Urothelium cell line (cell line): ENCODE measurements around the gene KSR1.
A peak's percentile ranks its signal among the peaks of the same experiment; 100 is the strongest.

ENCODE experiments used
- DNase-seq: peaks from one replicate; pipeline ENCODE4 v3.0.0; 2011; ENCODE audit warnings: low spot score, mixed read lengths
- FAIRE-seq: peaks from 2 replicates; lab custom pipeline; 2011; peaks lifted over from hg19 to GRCh38; lab: Jason Lieb, UNC

KSR1 gene

DNA sequence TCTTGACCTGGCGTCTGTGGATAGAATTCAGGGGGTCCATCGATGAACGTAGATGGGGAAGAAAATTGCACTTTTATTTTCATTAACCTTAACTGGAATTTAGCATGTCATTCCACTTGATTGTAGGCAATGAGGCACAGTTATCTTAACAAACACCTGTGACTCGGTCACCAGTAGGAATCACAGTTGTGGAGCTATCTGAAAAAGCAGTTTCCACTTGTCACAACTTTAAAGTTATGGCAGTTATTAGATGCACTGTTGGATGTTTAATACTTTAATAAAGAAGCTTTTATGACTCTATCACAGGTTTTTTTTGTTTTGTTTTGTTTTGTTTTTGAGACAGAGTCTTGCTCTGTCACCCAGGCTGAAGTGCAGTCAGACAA, 91.0 kb downstream of the KSR1 start:
- DNase-seq (no peak), FAIRE-seq (no peak)

DNA sequence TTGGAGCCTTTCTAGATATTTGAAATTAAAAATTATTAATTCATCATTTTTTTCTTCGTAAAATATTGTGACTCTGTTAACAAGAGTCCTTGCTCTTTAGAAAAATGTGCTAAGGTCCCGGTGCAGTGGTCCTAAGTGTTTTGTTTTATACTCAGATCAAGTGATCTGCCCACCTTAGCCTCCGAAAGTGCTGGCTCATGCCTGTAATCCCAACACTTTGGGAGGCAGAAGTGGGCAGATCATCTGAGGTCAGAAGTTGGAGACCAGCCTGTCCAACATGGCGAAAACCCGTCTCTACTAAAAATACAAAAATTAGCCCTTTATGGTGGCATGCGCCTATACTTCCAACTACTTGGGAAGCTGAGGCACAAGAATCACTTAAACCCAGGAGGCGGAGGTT, 92.1 kb downstream of the KSR1 start:
- FAIRE-seq: no peak
- DNase-seq: no peak

DNA sequence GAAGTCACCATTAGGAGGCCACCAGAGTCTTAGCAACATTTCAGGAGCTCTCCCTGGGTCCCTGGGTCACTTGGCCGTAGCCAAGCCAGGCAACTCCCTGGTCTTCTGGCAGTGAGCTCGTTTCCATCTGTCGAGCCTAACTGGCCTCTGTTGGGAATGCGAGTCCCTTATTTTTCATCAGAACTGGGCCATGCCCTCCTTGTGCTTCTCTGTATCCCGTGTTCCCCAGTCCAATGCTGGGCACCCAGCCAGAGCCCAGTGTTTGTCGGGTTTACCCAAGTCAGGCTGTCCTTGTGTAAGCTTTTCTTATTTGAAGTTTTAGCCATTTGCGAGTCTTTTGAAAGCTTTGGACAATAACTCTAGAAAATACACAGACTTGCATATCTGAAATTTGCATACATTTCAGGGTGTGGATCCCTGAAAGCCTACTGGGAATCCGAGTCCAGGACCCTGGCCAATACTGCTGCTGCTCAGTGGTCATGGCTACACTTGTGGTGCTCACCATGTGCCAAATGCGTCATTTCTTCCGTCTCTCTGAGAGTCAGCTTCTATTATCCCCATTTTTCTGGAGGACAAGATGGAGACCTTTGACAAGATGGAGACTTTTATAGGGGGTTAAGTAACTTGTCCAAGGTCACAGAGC, 93.1 kb downstream of the KSR1 start:
- no peak for FAIRE-seq

DNA sequence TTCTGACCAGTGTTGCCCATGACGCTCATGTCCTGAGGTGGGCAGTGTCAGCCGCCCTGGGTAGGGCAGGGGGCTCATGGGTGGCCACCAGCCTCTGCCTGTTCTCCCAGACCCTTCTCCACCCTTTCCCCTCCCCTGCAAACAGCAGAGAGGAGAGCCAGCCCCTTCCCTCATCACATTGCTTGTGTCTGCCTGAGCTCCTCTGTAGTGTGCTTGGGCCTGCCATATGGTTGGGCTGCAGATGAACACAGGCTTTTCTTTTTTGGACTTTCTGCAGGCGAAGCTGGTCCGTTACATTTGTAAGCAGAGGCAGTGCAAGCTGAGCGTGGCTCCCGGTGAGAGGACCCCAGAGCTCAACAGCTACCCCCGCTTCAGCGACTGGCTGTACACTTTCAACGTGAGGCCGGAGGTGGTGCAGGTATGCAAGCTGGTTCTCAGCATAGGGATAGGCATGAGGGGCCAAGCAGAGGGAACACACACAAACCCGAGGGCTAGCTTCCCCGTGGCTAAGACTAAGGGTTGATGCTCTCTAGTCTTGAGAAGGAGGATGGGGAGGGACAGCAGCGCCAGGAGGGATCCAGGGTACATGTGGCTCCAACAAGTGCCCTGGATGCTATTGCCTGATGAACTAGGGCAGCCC, 94.2 kb downstream of the KSR1 start:
- no peak for FAIRE-seq
- no peak for DNase-seq

More for the DNA sequence above, 93.1 kb downstream of the KSR1 start:
- no peak for DNase-seq

DNA sequence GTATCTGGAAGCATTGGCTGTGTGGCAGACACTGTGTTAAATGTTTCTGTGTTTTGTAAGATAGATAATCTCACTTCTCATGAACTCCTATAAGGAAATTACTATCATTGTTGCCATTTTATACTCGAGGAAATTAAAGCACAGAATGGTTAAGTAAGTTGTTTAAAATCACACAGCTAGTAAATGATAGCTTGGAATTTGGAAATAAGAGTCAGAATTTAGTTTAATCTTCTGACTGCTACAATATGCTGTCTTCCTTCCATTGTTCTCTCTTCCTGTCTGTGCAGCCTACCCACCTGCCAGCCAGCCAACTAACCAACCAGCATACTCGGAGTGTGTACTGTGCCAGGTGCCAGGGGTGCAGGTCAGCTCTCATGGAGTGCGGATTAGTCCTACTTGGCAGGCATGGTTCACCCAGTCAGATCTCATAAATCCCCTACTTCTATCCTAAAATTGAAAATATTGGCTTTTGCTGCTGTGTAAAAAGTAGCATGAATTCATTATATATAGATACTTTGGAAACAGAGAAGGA, 94.8 kb downstream of the KSR1 start:
- FAIRE-seq (no peak), DNase-seq (no peak)

DNA sequence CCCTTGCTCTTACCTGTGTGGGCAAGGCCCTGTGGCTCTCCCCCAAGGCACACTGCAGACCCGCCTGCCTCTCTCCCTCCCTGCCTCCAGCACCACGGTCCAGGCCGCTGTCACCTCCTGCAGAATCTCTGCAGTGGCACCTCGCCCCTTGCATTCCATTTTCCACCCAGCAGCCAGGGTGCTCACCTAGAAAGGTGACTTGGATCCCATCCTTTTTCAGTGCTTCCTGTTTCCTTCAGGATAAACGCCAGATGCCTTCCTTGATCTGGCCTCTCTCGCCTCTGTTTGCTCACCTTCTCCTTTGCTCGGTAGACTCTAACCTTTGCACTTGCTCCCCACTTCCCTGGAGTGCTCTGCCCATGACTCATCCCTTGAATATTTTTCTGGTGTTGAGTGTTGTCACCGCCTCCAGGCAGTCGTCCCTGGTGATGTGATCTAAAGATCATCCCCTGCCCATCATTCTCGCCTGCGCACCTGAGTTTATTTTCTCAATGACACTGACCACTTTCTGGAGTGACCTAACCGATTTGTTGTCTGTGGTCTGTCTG, 95.5 kb downstream of the KSR1 start:
- peak; percentile 66 for DNase-seq
- FAIRE-seq: peak; percentile 55

DNA sequence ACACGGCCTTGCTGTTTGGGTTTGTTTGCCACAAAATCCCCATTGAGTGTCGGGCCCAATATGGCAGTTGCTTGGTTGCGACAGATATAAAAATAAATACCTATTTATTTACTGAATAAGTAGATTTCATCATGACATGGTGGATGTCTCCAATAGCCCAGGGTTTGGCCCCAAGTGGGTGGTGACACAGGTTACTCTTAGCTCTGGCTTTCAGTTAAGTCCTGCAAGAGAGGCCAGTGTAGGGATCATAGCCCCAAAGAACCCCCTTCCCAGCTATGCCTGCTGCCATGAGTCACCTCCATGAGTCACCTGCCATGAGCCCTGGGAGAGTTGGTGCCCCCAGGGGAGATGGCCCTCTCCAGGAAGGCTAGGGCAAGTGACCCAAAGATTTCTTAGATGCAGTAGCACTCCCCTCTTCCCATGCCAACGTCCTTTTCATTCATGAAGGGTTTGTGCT, 96.1 kb downstream of the KSR1 start:
- DNase-seq (peak; percentile 73), FAIRE-seq (no peak)

DNA sequence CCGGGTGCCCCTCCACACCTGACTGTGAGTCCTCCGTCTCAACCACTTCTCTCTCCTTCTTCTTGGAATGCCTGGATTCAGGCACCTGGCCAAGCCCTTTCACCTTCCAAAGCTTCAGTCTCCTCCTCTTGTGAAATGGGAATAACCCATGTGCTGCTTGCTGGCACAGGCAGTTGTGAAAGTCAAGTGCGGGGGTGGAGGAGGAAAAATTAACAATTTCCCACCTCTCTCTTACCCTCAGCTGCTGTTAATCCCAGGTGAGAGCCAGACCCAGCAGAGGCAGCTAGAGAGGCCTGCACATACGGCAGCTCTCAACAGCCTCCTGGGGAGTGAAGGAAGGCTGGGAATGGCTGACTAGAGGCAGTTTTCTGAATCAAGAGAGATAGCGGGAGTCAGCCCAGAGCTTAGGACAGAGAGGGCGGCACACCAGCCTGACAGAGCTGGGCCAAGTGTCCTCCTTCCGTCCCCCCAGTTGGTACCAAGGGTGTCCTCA, 96.8 kb downstream of the KSR1 start:
- DNase-seq (no peak), FAIRE-seq (no peak)

DNA sequence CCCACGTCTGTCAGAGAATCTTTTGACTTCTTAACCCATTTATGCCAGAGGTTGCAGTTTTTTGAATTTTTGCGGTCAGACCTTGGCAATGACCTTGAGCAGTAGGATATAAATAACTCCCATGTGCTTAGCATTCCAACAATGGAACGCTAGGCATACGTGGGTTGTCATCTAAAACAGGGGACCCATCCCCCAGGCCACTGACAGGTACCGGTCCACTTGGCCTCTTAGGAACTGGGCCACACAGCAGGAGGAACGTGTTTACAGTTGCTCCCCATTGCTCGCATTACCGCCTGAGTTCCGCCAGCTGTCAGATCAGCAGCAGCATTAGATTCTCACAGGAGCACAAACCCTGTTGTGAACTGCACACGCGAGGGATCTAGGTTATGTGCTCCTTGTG, 97.9 kb downstream of the KSR1 start:
- FAIRE-seq (no peak), DNase-seq (no peak)

DNA sequence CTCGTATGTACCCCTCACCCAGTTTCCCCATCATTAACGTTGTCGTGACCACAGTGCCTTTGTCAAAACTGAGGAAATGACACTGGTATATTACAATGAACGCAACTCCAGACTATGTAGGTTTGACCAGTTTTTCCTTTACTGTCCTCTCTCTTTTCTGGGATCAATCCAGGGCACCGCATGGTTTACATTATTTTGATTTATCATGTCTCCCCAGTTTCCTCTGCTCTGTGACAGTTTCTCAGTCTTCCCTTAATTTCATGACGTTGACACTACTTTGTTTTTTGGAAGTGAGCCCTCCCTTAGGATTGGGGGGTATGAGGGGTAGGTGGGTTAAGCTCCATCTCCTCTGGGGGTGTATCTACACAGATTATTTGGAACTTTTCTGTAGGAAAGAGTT, 98.7 kb downstream of the KSR1 start:
- no peak for FAIRE-seq
- DNase-seq: no peak

DNA sequence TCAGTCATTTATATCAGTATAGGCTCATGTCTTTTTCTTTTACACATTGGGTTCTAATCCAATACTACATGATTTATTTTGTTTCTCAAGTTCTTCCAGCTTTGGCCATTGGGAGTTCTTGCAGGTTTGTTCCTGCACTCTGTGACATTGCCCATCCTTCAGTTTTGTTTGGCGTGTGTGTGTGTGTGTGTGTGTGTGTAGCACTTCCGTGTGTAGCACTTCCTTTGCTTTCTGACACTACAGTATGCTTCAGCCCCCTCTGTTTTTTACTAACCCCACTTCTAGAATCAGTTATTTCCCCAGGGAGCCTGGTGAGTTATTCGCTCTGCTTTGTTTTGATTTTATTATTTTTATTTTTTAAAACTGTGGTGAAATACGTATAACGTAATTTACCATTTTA, 99.1 kb downstream of the KSR1 start:
- FAIRE-seq: no peak
- DNase-seq: no peak

DNA sequence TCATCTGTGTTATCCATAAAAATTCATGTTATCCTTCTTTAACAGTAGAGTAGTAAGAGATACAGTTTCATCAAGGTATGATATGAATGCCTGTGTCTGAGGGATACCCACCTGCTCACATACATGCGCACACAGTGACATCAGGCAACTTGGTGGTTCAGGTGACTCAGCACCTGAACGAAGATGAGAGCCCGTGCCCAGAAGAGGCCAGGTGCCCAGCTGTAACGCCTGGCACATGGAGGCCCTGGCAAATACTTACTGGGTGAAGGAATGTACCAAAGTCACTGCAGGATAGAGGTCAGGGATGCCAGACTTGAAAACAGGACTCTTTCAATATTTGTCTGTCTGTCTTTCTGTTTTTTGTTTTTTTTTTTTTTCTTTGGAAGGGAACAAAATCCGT, 102.1 kb downstream of the KSR1 start:
- no peak for FAIRE-seq
- DNase-seq: no peak

DNA sequence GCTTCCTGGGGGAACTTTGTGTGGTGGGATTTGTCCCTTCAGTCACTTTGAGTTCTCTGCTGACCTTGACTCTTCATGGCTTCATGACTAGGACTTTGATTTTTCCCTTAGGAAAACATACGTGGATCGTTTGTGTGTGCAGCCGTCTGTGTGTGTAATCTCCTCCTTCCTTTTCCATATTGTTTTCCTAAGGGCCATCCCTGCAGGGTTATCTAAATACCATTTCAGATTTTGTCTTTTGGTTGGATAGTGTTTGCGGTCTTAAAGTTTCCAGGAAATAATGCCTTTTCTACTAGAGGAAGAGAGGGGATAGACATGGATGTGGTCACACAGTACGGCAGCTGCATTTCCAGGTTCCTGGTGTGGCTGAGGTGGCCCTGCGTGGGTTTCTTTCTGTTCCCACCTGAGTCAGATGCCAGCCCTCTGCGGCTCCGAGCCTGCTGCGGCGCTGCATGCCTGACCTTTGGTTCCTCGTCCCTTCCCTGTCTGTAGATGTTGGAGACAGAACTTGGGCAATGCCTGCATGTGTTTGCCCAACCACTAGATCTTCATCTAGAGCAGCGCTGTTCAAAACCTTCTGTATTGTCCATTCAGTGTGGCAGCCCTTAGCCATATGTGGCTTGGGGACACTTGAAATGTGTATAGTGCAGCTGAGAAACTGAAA, 102.7 kb downstream of the KSR1 start:
- no peak for DNase-seq
- no peak for FAIRE-seq

DNA sequence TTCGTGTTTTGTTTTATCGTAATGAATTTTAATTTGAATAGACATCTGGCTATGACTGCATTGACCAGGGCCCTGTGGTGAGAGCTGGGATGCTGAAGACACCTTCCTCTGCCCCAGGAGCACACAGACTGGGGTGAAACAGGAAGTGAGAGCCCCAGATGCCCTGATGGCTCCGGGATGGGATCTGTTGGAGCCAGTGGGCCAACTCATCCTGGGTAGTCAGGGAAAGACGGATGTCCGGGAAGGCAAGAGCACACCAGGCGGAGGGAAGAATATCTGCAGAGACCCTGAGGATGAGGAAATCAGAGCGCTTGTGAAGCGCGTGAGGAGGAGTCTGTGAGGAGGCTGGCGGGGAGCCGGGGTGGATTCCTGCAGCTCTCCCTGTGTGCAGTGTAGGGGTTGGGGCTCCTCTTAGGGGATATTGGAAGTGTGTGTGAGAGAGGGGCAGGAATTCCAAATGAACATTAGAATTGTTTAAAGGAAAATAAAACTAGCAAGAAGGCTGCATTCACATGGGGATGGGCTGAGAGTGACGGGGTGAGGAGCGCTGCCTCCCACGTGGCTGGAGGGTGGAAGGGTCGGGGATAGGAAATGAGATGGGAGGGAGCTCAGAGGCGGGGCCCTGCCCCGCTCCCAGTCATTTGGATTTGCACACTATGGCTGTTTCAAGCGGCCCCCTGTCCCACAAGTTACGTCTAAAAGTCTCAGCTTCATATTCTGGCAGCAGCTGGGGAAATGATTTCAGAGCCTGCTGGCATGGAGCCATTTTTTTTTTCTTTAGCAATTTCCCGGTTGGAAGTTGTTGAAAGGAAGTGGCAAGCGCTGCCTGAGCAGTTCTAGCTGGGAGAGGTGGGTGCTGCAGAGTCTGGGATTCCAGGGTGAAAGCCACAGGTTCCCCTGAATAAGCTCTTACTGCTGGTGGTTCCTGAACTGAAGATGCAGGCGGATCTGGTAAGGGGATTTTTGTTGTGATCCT, 103.5 kb downstream of the KSR1 start:
- FAIRE-seq (no peak), DNase-seq (peak; percentile 60)

DNA sequence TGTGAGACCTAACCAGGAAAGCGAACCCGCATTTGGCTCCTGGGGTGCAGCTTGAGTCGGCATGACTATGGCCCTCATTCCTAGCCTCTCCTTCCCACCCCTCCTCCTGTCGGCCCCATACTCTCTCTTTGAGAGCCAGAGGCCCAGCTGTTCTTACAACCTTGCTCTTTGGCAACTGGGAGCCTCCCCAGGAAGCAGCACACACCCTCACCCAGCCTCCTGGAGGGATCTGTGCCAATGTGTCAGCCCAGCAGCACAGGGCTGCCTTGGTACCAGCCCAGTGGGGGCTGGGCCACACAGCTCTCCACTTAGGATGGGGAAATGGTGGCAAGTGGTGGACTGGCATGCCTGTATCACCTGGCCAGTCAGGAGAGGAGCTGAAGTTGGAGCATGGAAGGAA, 104.4 kb downstream of the KSR1 start:
- FAIRE-seq (no peak), DNase-seq (no peak)

DNA sequence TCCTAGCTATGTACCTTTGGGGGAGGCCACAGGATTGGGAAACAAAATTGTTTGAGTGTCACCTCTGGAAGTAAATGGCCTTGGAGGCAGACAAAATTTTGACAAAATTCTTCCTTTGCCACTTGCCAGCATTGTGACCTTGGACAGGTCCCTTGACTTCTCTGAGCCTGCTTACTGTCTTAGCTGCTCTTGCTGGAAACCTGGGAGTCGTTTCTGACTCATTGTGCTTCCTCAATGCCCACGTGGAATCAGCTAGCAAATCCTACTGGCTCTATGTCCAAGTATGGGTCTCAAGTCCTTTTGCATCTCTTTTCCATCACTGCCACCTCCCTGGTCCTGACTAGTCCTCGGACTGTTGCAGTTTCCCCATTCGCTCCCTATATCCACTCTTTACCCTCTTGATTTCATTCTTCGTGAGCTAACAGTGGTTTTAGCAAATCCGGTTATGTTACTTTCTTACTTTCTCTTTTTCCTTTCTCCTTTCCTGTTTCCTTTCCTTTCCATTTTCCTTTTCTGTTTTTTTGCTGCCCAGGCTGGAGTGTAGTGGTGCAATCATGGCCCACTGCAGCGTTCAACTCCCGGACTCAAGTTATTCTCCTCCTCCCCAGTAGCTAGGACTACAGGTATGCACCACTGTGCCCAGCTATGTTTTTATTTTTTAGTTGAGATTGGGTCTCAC, 106.7 kb downstream of the KSR1 start:
- FAIRE-seq (no peak), DNase-seq (no peak)

DNA sequence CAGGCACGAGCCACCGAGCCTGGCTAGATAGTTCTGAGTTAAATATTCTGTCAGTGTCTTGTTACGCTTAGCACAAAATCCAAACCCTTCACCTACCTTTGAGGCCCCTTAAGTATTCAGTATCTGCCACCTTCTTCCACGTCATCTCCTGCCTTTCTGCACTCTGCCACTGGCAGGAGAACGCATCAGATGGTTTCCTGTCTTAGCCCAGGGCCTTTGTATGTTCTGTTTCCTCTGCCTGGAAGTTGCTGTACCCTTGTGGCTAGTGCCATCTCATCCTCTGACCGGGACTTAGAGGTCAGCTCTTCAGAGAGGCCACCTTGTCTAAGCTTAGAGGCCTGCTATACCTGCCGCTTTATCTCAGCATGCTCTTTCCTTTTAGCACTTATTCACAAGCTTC, 107.3 kb downstream of the KSR1 start:
- DNase-seq: no peak
- FAIRE-seq: no peak

DNA sequence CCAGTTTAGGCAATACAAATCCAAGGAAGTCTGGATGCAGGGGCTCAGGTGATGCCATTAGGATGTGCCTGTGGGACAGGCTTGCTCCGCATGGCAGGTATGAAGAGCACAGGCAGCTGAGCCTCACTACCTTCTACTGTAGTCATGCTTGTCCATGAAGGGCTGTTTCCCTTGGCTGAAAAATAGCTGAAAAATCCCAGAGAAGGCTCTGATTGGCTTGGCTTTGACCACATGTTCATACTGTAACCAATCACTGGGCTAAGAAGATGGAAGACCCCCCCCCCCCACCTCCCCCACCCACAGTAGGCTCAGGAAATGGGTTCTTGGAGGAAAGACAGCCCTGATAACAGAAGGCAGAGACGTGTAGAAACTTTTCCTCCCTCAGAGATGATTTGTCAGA, 108.2 kb downstream of the KSR1 start:
- no peak for FAIRE-seq

DNA sequence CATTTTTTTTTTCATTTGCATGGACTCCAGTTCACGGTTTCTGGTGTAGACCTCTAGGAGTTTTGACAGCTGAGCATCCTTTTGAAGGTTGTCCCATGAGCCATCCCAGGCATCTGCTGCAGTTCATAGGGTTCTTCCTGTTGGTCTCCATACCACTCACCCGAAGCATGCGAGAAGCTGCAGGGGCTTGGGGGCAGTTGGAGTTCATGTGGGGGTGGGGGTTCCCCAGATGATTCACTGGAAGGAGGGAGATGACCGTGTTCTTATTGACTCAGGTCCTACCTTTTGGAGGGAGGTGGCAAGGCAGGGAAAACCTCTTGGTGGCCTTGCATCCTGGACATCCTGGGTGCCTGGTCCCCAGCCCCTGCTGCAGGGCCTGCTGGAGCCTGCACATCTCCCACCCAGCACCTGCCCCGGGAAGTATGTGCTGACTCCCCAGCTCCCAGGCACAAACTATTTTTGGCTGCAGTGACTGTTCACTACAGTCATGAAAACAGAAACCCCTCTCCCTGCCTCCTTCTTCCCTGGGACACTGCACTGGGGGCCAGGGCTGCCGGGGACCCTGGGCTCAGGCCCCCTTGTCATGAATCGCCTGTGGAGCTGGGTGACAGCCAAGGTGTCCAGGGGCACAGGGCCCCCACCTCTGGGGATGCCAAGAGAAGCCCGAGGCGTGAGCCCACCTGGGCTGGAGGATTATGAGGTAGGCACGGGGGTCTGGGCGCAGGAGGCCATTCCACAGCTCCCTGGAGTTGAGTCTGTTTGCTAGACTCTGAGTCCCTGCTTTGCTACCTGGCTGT, 109.8 kb downstream of the KSR1 start:
- DNase-seq (no peak), FAIRE-seq (no peak)

More for the DNA sequence above, 108.2 kb downstream of the KSR1 start:
- DNase-seq: no peak
